Left ventricle myocardium inferior (tissue), 1 donor: ENCODE measurements around the gene CCDC170. TPM values are rescaled to one million over a fixed set of nuclear protein-coding genes. Genes with fewer than 3 reads are reported as not detected.

Source experiments
- DNase-seq: peaks from one replicate; pipeline ENCODE4 v3.0.0-alpha.2; 2020
- H3K27ac ChIP-seq: fragments of 200-600 bp; replicated peaks from 2 replicates; pipeline ENCODE4 v1.8.0; 2021
- H3K27me3 ChIP-seq: fragments of 200-600 bp; 2 replicates; pipeline ENCODE4 v1.8.0; 2021; ENCODE audit warnings: low read depth
- H3K36me3 ChIP-seq: fragments of 200-600 bp; 2 replicates; pipeline ENCODE4 v1.8.0; 2021
- H3K4me1 ChIP-seq: fragments of 200-600 bp; 2 replicates; pipeline ENCODE4 v1.8.0; 2021
- H3K4me3 ChIP-seq: fragments of 200-600 bp; 2 replicates; pipeline ENCODE4 v1.8.0; 2021; ENCODE audit warnings: mild to moderate bottlenecking, moderate library complexity
- H3K9me3 ChIP-seq: fragments of 200-600 bp; replicated peaks from 2 replicates; pipeline ENCODE4 v1.8.0; 2021
- CTCF ChIP-seq: fragments of 200-600 bp; IDR thresholded peaks from 2 replicates; pipeline ENCODE4 v1.8.0; 2021; ENCODE audit warnings: antibody characterized with exemption, mild to moderate bottlenecking, borderline replicate concordance
- intact Hi-C: fragments of 100-400 bp; cut with micrococcal nuclease; formaldehyde crosslinking; loops from one replicate; pipeline ENCODE4 v1.11.0; 2022
- total RNA-seq: library from RNA; stranded (reverse); fragmentation: NEBNext Ultra II Directional; extraction: Animal tissue kit (Norgen Biotek cat#: 25700); gene quantifications from one replicate; pipeline ENCODE4 v1.2.1, GENCODE V29; 2021
- donor health status: DM: no; HTN: yes; CAD: no; lungs with severe emphysema.

Gene CCDC170
- total RNA-seq, 1 donor from 2014 or later: 0.36 TPM

GRCh38 chr6:151494936-151495320 lies 1.1 kb downstream of the CCDC170 start:
- peak overlapping the region; percentile 63 for H3K27ac ChIP-seq
- peak overlapping the region; percentile 77 for H3K4me3 ChIP-seq
- no peaks in the 10 kb centered on the region for H3K36me3 ChIP-seq
- DNase-seq: no peak
- H3K4me1 ChIP-seq: peaks cover 19% of the 10 kb centered on the region
- peaks cover 71% of the 10 kb centered on the region for H3K27me3 ChIP-seq
- H3K9me3 ChIP-seq: no peaks in the 10 kb centered on the region
- intact Hi-C loops: no loop called here
- no peak for TF ChIP-seq CTCF

GRCh38 chr6:151495380-151495779 lies 1.6 kb downstream of the CCDC170 start:
- no peaks in the 10 kb centered on the region for H3K9me3 ChIP-seq
- no peak for DNase-seq
- H3K4me1 ChIP-seq: peaks cover 19% of the 10 kb centered on the region
- peaks cover 72% of the 10 kb centered on the region for H3K27me3 ChIP-seq
- no peak overlapping the region for H3K27ac ChIP-seq
- no peak for TF ChIP-seq CTCF
- H3K4me3 ChIP-seq: peak overlapping the region; percentile 77
- no peaks in the 10 kb centered on the region for H3K36me3 ChIP-seq
- intact Hi-C loops: no loop called here

- Histone ChIP-seq H3K36me3 (no peaks in the 10 kb centered on the region), H3K27me3 (peaks cover 60% of the 10 kb centered on the region), H3K27ac (peak overlapping the region; percentile 12), H3K4me1 (peaks cover 19% of the 10 kb centered on the region), H3K9me3 (no peaks in the 10 kb centered on the region), H3K4me3 (no peak overlapping the region)
- TF ChIP-seq CTCF: no peak
- DNase-seq: no peak
- intact Hi-C loops: no loop called here
Measured at GRCh38 chr6:151497905-151498304, 4.1 kb downstream of the CCDC170 start.

GRCh38 chr6:151498327-151498726 lies 4.5 kb downstream of the CCDC170 start:
- Histone ChIP-seq H3K4me3 (no peak overlapping the region), H3K4me1 (peaks cover 18% of the 10 kb centered on the region), H3K36me3 (no peaks in the 10 kb centered on the region), H3K9me3 (no peaks in the 10 kb centered on the region), H3K27me3 (peaks cover 58% of the 10 kb centered on the region), H3K27ac (peak overlapping the region; percentile 12)
- DNase-seq: no peak
- TF ChIP-seq CTCF: no peak
- intact Hi-C loops: no loop called here

- peak overlapping the region; percentile 36 for H3K27ac ChIP-seq
- intact Hi-C loops: no loop called here
- no peak for DNase-seq
- H3K36me3 ChIP-seq: no peaks in the 10 kb centered on the region
- H3K4me1 ChIP-seq: peaks cover 5% of the 10 kb centered on the region
- TF ChIP-seq CTCF: no peak
- H3K27me3 ChIP-seq: peaks cover 48% of the 10 kb centered on the region
- H3K4me3 ChIP-seq: no peak overlapping the region
- no peaks in the 10 kb centered on the region for H3K9me3 ChIP-seq
Measured at GRCh38 chr6:151499551-151499950, 5.7 kb downstream of the CCDC170 start.
